A172 (cell line): ENCODE measurements around the gene SKIC8. TPM values are rescaled to one million over a fixed set of nuclear protein-coding genes. Genes with fewer than 3 reads are reported as not detected.

Experiments
- DNase-seq: peaks from one replicate; pipeline ENCODE4 v3.0.0-alpha.2; 2015; ENCODE audit warnings: low spot score
- total RNA-seq: library from RNA; depleted of rRNA; stranded (reverse); fragments of >200 nt; shearing (Covaris generic); gene quantifications from 2 replicates; pipeline ENCODE4 v1.2.3, GENCODE V29; 2014; rRNA removed

SKIC8 gene
- 71.9 and 86.4 TPM in 2 replicates for total RNA-seq

GRCh38 chr15:78299101-78299930 is at the start of gene SKIC8:
SKIC8 (minus strand) TSS chr15:78299609; CDS start chr15:78295686, 3,923 bp downstream.
- DNase-seq = peak; percentile 85

DNA sequence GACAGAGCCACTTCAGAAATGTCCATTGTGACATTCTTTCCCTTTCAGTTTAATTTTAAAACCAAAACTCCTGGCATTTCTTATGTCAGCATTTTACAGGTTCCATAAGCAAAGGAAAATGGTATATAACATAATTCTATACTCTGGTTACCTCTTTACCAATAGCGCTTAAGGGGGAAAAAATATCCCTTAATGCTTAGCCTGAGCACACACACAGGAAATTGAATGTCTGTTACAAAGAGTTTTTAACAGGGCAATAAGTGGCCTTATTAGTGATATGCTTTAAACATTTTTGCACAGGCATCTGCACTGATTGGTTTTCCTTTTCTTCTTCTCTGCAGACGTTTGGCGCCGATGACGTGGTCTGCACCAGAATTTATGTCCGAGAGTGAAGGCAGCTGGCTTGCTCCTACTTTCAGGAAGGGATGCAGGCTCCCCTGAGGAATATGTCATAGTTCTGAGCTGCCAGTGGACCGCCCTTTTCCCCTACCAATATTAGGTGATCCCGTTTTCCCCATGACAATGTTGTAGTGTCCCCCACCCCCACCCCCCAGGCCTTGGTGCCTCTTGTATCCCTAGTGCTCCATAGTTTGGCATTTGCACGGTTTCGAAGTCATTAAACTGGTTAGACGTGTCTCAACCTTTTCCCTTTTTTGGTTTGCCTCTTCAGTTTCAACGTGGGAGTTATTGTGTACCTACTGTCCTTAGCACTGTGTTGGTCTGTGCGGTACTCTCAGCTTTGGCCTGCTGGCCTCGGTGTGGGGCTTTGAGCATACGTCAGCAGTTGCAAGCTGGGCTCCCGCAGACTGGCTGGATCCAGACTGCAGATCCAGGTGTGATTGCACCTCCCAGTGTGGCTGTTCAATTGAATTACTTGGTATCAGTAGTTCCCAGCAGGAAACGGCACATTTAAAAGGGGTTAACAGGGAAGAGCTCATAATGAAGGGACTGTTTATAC is 48.5 kb upstream of the SKIC8 start:
- no peak for DNase-seq

DNA sequence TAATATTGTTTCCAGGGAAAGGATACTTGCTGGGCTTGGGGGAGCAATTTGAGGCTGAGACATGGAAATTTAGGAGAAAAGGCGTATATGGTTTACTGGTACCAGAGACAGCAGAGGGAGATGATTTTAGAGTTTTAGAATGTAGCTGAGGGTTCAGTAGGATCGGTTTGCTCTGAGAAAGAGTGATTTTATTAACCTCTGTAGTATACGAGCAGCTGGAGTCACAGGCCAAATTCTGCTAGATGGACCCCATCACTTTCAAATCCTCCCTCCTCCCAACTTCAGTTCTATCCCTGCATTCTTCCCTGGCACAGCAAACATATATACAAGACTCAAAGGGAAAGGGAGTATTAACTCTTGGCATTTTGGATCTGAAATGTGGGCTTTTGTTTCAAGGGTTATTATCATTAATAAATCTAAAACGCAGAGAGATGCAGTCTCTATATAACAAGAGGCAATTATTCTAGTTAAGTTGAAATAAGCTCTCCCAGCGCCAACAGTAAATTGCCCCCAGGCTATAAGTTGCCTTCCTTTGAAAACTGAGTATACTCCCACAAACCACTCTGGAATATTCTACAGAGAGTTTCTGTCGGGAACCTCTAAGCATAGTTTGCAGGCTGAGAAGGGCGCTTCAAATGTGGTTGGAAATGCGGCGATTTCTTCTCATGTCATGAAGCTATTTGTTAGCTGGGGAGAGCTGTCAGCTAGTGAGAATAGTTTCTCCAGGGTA is 46.2 kb upstream of the SKIC8 start:
- no peak for DNase-seq

- no peak for DNase-seq
Observed at GRCh38 chr15:78343276-78344060, 44.1 kb upstream of the SKIC8 start.

DNA sequence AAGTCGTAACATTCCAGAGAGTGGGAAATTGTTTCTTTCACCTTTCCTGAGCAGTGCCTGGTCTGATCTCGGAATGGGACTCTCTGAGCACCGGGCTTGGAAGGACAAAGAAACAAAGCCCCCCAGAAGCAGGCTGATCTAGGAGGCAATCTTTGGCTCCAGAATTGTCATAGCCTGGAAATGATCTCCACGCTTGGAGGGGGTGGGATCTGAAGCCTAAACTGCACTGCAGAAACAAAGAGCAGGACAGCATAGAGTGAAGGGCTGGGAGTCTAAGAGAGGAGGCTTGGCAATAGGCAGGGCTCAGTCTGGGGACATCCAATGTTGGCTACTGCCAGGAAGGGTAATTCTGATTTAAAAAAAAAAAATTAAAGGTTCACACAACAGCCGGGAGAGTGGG is 42.6 kb upstream of the SKIC8 start:
- no peak for DNase-seq

DNA sequence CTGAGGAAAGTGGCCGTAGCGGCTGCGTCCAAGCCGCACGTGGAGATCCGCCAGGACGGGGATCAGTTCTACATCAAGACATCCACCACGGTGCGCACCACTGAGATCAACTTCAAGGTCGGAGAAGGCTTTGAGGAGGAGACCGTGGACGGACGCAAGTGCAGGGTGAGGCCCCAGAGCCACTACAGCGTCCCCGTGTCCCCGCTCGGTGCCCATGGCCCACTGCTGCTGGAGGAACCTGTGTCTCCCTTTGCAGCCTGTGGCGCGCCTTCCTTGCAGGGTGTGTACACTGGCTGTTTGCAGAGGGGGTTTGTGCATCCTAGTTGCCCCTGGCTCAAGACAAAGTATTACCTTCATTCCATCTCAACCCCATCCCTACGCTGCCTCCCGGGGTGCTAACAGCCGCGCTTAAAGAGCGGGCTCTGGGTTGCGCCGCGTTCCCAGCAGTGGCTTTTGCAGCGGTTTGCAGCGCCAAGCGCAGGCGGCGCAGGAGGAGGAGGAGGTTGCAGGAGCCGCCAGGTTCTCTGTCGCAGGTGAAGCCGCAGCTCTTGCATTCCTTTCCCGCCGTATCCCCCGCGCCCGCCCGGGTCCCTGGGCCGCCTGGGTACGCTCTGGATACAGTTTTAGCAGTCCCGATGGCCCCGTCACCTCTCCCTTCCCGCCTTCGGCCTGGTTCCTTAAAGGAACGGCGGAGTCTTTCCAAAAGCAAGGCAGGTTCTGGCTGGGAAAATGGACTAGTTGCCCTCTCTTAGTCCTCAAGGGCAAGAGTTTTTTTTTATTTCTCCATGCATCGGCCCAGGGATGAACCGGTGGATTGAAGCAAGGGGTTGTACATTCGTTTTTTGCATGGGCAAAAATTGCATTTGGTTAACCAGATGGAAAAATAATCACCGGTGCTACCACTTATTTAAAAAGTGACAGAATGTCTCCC is 41.9 kb upstream of the SKIC8 start:
- no peak for DNase-seq

GRCh38 chr15:78340231-78341056 is 41.0 kb upstream of the SKIC8 start, which contains the start of gene CRABP1:
CRABP1 (plus strand) TSS chr15:78340353; CDS start chr15:78340429, 76 bp downstream.
- no peak for DNase-seq

DNA sequence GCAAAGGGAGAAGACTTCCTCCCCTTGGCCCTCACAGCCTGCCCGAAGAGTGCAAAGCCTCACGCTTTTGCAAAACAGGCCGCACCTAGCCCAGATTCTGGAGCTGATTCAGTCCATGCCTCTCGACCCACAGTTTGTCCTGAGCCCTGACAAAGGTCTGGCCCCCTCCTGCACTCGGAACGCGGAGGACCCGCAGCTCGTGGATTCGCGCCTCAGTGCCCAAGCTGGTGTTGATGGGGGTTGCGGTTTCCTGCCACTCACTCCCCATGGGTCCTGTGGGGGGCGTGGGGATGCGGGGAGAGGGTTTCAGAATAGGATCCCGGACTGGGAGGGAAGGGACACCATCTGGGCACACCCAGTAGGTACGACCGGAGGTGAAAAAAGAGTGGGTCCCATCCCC is 40.1 kb upstream of the SKIC8 start:
- no peak for DNase-seq

- no peak for DNase-seq
Observed at GRCh38 chr15:78338781-78339180, 39.4 kb upstream of the SKIC8 start.

- DNase-seq = no peak
Observed at GRCh38 chr15:78335985-78336384, 36.6 kb upstream of the SKIC8 start.

- DNase-seq = no peak
Observed at GRCh38 chr15:78334845-78335244, 35.4 kb upstream of the SKIC8 start.

- DNase-seq = no peak
Observed at GRCh38 chr15:78329625-78330024, 30.2 kb upstream of the SKIC8 start.

GRCh38 chr15:78327466-78327865 is 28.1 kb upstream of the SKIC8 start:
- no peak for DNase-seq

- DNase-seq = peak; percentile 29
Observed at GRCh38 chr15:78325092-78325843, 25.9 kb upstream of the SKIC8 start.

DNA sequence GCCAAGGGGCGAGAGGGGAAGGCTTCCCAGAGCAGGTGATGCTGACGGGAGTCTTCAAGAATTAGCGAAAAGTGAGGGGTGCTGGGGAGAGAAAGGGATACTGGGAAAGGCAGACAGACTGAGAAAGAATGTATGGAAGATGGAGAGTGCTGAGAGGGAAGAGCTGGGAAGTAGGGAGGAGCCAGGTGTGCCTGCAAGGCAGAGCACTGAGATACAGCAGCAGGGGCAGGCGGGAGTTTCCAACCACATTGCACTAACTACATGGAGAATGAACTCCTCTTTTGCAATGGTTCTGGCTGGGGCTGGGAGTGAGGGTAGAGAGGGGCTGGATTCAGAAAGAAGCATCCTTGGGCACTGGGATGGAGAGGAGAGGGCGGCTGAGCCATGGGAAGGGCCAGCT is 24.7 kb upstream of the SKIC8 start:
- no peak for DNase-seq

DNA sequence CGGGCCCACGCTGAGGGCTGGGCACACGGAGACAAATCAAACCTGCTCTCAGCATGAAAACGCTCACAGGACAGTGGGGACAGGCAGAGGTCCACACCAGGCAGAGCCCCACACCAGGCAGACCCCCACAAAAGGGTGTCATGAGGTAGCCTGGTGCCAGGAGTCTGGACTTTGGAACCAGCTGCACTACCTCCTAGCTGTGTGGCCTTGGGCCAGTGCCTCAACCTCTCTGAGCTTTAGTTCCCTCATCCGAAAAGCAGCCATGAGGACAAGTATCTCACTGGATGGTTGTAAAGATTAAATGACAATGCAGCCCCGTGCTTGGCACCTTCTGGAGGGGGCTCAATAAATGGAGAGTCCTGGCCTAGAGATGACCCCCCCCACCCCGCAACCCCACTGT is 24.3 kb upstream of the SKIC8 start:
- no peak for DNase-seq

- no peak for DNase-seq
Observed at GRCh38 chr15:78322724-78323521, 23.5 kb upstream of the SKIC8 start.
